Stomach (tissue), 9 donors: ENCODE measurements around the gene NLRC3. TPM values are rescaled to one million over a fixed set of nuclear protein-coding genes. Genes with fewer than 3 reads are reported as not detected.

Source experiments
- DNase-seq, 2 donors: peaks; one replicate each; pipeline versions ENCODE4 v3.0.0 to v3.0.0-alpha.2; 2013 to 2019
- H3K27ac ChIP-seq, 5 donors: fragments of 200-600 bp in 4 of 5; sonication (generic) in 4 of 5; one replicate each; pipeline ENCODE4 v1.5.1; 2013 to 2019; ENCODE audit warnings: mild to moderate bottlenecking in 1 of 5, moderate library complexity in 1 of 5
- H3K27me3 ChIP-seq, 3 donors: fragments of 200-600 bp; sonication (generic); one replicate each; pipeline ENCODE4 v1.5.1; 2017 to 2019; ENCODE audit warnings: mixed run types in 1 of 3
- H3K36me3 ChIP-seq, 4 donors: fragments of 200-600 bp; sonication (generic); 1 replicate in 3 of 4; 2 replicates in 1 of 4; pipeline ENCODE4 v1.5.1; 2016 to 2019
- H3K4me1 ChIP-seq, 4 donors: fragments of 200-600 bp; sonication (generic); one replicate each; pipeline ENCODE4 v1.5.1; 2016 to 2019
- H3K4me3 ChIP-seq, 4 donors: fragments of 200-600 bp; sonication (generic) in 3 of 4; one replicate each; pipeline ENCODE4 v1.5.1; 2016 to 2019; ENCODE audit warnings: mild to moderate bottlenecking in 1 of 4
- H3K9me3 ChIP-seq, 4 donors: fragments of 200-600 bp; sonication (generic); one replicate each; pipeline ENCODE4 v1.5.1; 2016 to 2019
- CTCF ChIP-seq, 7 experiments: fragments of 450-650 bp in 4 of 7; fragments of 200-600 bp in 3 of 7; sonication (generic) in 3 of 7; IDR thresholded peaks; one replicate each; pipeline ENCODE4 v1.5.1; 2016 to 2019; ENCODE audit warnings: antibody characterized with exemption in 7 of 7, control low read depth in 2 of 7, mild to moderate bottlenecking in 1 of 7
- EP300 ChIP-seq: sonication (generic); formaldehyde crosslinking; IDR thresholded peaks from one replicate; pipeline ENCODE4 v1.6.1; 2017; ENCODE audit warnings: antibody characterized with exemption
- POLR2A ChIP-seq, 4 donors: fragments of 450-650 bp; IDR thresholded peaks; one replicate each; pipeline ENCODE4 v1.6.1; 2016; ENCODE audit warnings: antibody characterized with exemption in 4 of 4, control low read depth in 2 of 4, mild to moderate bottlenecking in 1 of 4, moderate library complexity in 1 of 4
- POLR2AphosphoS5 ChIP-seq, 3 donors: sonication (generic); formaldehyde crosslinking; IDR thresholded peaks; one replicate each; pipeline ENCODE4 v1.6.1; 2016; ENCODE audit warnings: antibody characterized with exemption in 3 of 3
- WGBS, 5 donors: extraction: QIAGEN DNeasy Blood & Tissue Kit in 3 of 5; methylation state at CpG; one replicate each; pipeline versions ENCODE4 v1.1.5 to v1.1.7; 2013 to 2018; 5-methylcytosine and 5-hydroxymethylcytosine counted together
- intact Hi-C: fragments of 100-400 bp; cut with DNase I; formaldehyde crosslinking; loops from one replicate; pipeline ENCODE4 v1.15.1; 2023; ENCODE audit warnings: low total_unique reads
- polyA plus RNA-seq, 3 donors: library from polyadenylated mRNA; stranded (reverse); fragments of 200-250 nt; gene quantifications; one replicate each; pipeline ENCODE4 v1.2.3, GENCODE V29; 2013
- total RNA-seq, 5 donors: library from RNA; depleted of rRNA; stranded (reverse); fragments of >200 nt; gene quantifications; one replicate each; pipeline versions ENCODE4 v1.1.0 to v1.2.3, GENCODE V29; 2014 to 2016
- donor health status: healthy with polysubstance abuse.
- donor health status: Bipolar disorder and iron deficiency.
- donor health status: healthy.

NLRC3 gene
- total and polyA plus RNA-seq, 8 donors, result 0.45 to 17.0 (median 1.7) TPM; not detected in 1

- peaks cover 0 to 26% (median 11%) of the 10 kb centered on the region in 4 donors for H3K4me1 ChIP-seq
- 66 to 88% (median 74%) methylated on average over 3 of the region's 3 CpGs for WGBS, 5 donors
Observed at GRCh38 chr16:3618769-3619141, 41.6 kb upstream of the NLRC3 start.

GRCh38 chr16:3612510-3613466 lies 35.6 kb upstream of the NLRC3 start:
- Histone ChIP-seq H3K9me3 (no peaks in the 10 kb centered on the region), H3K4me1 (peaks cover 21 to 41% (median 33%) of the 10 kb centered on the region in 4 donors), H3K27ac (peak overlapping the region in 3 of 5 donors; percentile 88 to 91 (median 90)), H3K36me3 (peaks cover 0 to 6% (median 0%) of the 10 kb centered on the region in 4 donors), H3K27me3 (no peaks in the 10 kb centered on the region), H3K4me3 (peak overlapping the region; percentile 90 to 99 (median 91))
- WGBS, 5 donors, result 73 to 79% (median 75%) methylated on average over 33 to 34 of the region's 34 CpGs
- TF ChIP-seq POLR2AphosphoS5 (IDR thresholded peaks at IDR 0.05), result no peak
- no peak for TF ChIP-seq EP300
- intact Hi-C loops, result no loop called here
- peak in 1 of 2 donors; percentile 18 for DNase-seq

More at GRCh38 chr16:3618769-3619141, 41.6 kb upstream of the NLRC3 start:
- Histone ChIP-seq H3K36me3 (peaks cover 0 to 6% (median 0%) of the 10 kb centered on the region in 4 donors), H3K4me3 (no peak overlapping the region), H3K27ac (no peak overlapping the region), H3K27me3 (no peaks in the 10 kb centered on the region), H3K9me3 (no peaks in the 10 kb centered on the region)
- DNase-seq, result peak in 1 of 2 donors; percentile 24
- intact Hi-C loops, result no loop called here
- TF ChIP-seq POLR2AphosphoS5 (IDR thresholded peaks at IDR 0.05), result no peak
- TF ChIP-seq CTCF (IDR thresholded peaks at IDR 0.05), result no peak
- TF ChIP-seq POLR2A (IDR thresholded peaks at IDR 0.05), result no peak
- TF ChIP-seq EP300, result no peak

GRCh38 chr16:3611146-3611975 lies 34.2 kb upstream of the NLRC3 start, which contains the start of gene SLX4:
Gene SLX4, minus strand, starts transcription at chr16:3611606. Its CDS starts 2,642 bp downstream, at chr16:3608964.
- peaks cover 21 to 41% (median 33%) of the 10 kb centered on the region in 4 donors for H3K4me1 ChIP-seq
- peaks cover 0 to 8% (median under 1%) of the 10 kb centered on the region in 4 donors for H3K36me3 ChIP-seq
- peak within 1 kb of the TSS; percentile 90 to 99 (median 91) for H3K4me3 ChIP-seq
- no peaks in the 10 kb centered on the region for H3K27me3 ChIP-seq
- TF ChIP-seq CTCF (IDR thresholded peaks at IDR 0.05) (no peak), POLR2AphosphoS5 (IDR thresholded peaks at IDR 0.05) (peak; percentile 37 to 83 (median 82)), EP300 (no peak), POLR2A (IDR thresholded peaks at IDR 0.05) (peak in 1 of 4 donors; percentile 49)
- intact Hi-C loops, result no loop called here
- H3K27ac ChIP-seq, result peak within 1 kb of the TSS; percentile 84 to 91 (median 88)
- DNase-seq, result peak; percentile 95 to 98
- no peaks in the 10 kb centered on the region for H3K9me3 ChIP-seq
- 0 to 2% (median 0%) methylated on average over 18 to 86 of the region's 86 CpGs for WGBS, 5 donors

DNA sequence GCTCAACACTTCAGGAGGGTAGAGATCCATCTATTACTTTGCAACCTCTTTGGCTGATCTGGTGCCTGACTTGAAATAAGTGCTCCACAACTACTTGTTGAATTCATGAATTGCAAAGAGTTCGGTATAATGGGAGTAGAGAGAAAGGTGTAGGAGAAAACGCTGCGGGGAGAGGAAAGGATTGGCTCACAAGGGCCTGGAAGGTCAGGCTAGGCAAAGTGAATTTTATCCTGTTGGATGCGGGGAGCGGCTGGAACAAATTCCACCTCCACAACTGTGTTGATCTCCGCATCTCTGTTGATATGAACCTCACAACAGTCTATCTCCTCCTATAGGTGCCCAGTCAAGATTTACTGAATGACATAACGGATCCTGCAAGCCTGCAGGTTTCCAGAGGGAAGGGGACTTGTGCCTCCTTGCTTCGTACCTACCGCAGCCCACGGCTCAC lies 33.5 kb upstream of the NLRC3 start:
- Histone ChIP-seq H3K4me3 (peak overlapping the region; percentile 90 to 99 (median 91)), H3K4me1 (peaks cover 21 to 41% (median 33%) of the 10 kb centered on the region in 4 donors), H3K36me3 (peaks cover 0 to 14% (median 6%) of the 10 kb centered on the region in 4 donors), H3K27ac (peak overlapping the region; percentile 84 to 91 (median 88)), H3K27me3 (no peaks in the 10 kb centered on the region), H3K9me3 (no peaks in the 10 kb centered on the region)
- DNase-seq, result no peak
- TF ChIP-seq EP300 (no peak), POLR2A (IDR thresholded peaks at IDR 0.05) (no peak), CTCF (IDR thresholded peaks at IDR 0.05) (no peak), POLR2AphosphoS5 (IDR thresholded peaks at IDR 0.05) (no peak)
- WGBS, 5 donors, result 1 to 4% (median 3%) methylated on average over 10 of the region's 10 CpGs
- intact Hi-C loops, result no loop called here
